ENCODE data around the gene GSTM3.

The GSTM3 gene

GRCh38 chr1:109725510-109725909, 15.3 kb downstream of the GSTM3 start:
- no peak overlapping the region for H3K4me3 ChIP-seq (ENCODE audit: low read depth, low read length, poor library complexity, severe bottlenecking)
- H3K27me3 ChIP-seq (ENCODE audit: insufficient read depth, low read length): peaks cover 3% of the 10 kb centered on the region; the same call in 1 of the 2 replicates
- no peaks in the 10 kb centered on the region for H3K79me2 ChIP-seq (ENCODE audit: insufficient read depth, low read length)
- no peaks in the 10 kb centered on the region for H4K20me1 ChIP-seq (ENCODE audit: insufficient read depth, low read length)
- H3K4me1 ChIP-seq (ENCODE audit: insufficient read depth, low read length, severe bottlenecking): no peaks in the 10 kb centered on the region
- no peak for TF ChIP-seq EZH2 (IDR thresholded peaks at IDR 0.05; ENCODE audit: borderline replicate concordance, low read length)
- TF ChIP-seq, protein P1, sequence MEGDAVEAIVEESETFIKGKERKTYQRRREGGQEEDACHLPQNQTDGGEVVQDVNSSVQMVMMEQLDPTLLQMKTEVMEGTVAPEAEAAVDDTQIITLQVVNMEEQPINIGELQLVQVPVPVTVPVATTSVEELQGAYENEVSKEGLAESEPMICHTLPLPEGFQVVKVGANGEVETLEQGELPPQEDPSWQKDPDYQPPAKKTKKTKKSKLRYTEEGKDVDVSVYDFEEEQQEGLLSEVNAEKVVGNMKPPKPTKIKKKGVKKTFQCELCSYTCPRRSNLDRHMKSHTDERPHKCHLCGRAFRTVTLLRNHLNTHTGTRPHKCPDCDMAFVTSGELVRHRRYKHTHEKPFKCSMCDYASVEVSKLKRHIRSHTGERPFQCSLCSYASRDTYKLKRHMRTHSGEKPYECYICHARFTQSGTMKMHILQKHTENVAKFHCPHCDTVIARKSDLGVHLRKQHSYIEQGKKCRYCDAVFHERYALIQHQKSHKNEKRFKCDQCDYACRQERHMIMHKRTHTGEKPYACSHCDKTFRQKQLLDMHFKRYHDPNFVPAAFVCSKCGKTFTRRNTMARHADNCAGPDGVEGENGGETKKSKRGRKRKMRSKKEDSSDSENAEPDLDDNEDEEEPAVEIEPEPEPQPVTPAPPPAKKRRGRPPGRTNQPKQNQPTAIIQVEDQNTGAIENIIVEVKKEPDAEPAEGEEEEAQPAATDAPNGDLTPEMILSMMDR (IDR thresholded peaks at IDR 0.05; ENCODE audit: low read length): no peak
- no peaks in the 10 kb centered on the region for H3K9me3 ChIP-seq (ENCODE audit: low read length)
- H3K36me3 ChIP-seq (ENCODE audit: insufficient read depth, low read length): no peaks in the 10 kb centered on the region
- H2AFZ ChIP-seq (ENCODE audit: low read length): no peak overlapping the region
- no peak overlapping the region for H3K27ac ChIP-seq (ENCODE audit: low read depth, low read length, poor library complexity, severe bottlenecking)
- H3K9me2 ChIP-seq (ENCODE audit: low read depth, low read length): no peaks in the 10 kb centered on the region
- H3K9ac ChIP-seq (ENCODE audit: low read length): no peak overlapping the region
- H3K4me2 ChIP-seq (ENCODE audit: low read length): no peak overlapping the region
- H3F3A ChIP-seq (ENCODE audit: insufficient read depth, low read length): no peaks in the 10 kb centered on the region

DNA sequence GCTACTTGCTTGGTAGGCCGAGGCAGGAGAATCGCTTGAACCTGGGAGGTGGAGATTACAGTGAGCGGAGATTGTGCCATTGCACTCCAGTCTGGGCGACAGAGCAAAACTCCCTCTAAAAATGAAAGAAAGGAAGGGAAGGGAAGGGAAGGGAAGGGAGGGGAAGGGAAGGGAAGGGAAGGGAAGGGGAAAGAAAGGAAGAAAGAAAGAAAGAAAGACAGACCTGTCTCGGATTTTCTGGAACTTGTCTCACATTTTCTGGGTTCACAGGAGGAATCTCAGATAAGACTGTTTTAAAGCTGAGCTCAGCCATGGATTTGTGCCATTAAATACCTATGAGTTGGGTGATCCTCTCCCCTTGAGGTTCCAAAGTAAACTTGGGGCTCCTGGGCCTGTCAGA, 15.9 kb downstream of the GSTM3 start:
- no peaks in the 10 kb centered on the region for H3F3A ChIP-seq (ENCODE audit: insufficient read depth, low read length)
- H3K9me2 ChIP-seq (ENCODE audit: low read depth, low read length): no peaks in the 10 kb centered on the region
- H3K27me3 ChIP-seq (ENCODE audit: insufficient read depth, low read length): peaks cover 3% of the 10 kb centered on the region; the same call in 1 of the 2 replicates
- H3K9ac ChIP-seq (ENCODE audit: low read length): no peak overlapping the region
- no peak for TF ChIP-seq EZH2 (IDR thresholded peaks at IDR 0.05; ENCODE audit: borderline replicate concordance, low read length)
- TF ChIP-seq, protein P1 (IDR thresholded peaks at IDR 0.05; ENCODE audit: low read length): no peak
- no peak overlapping the region for H3K4me2 ChIP-seq (ENCODE audit: low read length)
- no peaks in the 10 kb centered on the region for H3K4me1 ChIP-seq (ENCODE audit: insufficient read depth, low read length, severe bottlenecking)
- H3K9me3 ChIP-seq (ENCODE audit: low read length): no peaks in the 10 kb centered on the region
- H3K79me2 ChIP-seq (ENCODE audit: insufficient read depth, low read length): no peaks in the 10 kb centered on the region
- no peak overlapping the region for H3K27ac ChIP-seq (ENCODE audit: low read depth, low read length, poor library complexity, severe bottlenecking)
- no peak overlapping the region for H2AFZ ChIP-seq (ENCODE audit: low read length)
- H4K20me1 ChIP-seq (ENCODE audit: insufficient read depth, low read length): no peaks in the 10 kb centered on the region
- no peak overlapping the region for H3K4me3 ChIP-seq (ENCODE audit: low read depth, low read length, poor library complexity, severe bottlenecking)
- no peaks in the 10 kb centered on the region for H3K36me3 ChIP-seq (ENCODE audit: insufficient read depth, low read length)

GRCh38 chr1:109722908-109723691, 17.7 kb downstream of the GSTM3 start:
- H3K9me3 ChIP-seq (ENCODE audit: low read length): no peaks in the 10 kb centered on the region
- no peaks in the 10 kb centered on the region for H3K79me2 ChIP-seq (ENCODE audit: insufficient read depth, low read length)
- no peaks in the 10 kb centered on the region for H3F3A ChIP-seq (ENCODE audit: insufficient read depth, low read length)
- H3K9me2 ChIP-seq (ENCODE audit: low read depth, low read length): no peaks in the 10 kb centered on the region
- no peak overlapping the region for H3K9ac ChIP-seq (ENCODE audit: low read length)
- no peak overlapping the region for H3K4me2 ChIP-seq (ENCODE audit: low read length)
- no peaks in the 10 kb centered on the region for H4K20me1 ChIP-seq (ENCODE audit: insufficient read depth, low read length)
- H3K27me3 ChIP-seq (ENCODE audit: insufficient read depth, low read length): peaks cover 3% of the 10 kb centered on the region; the same call in 1 of the 2 replicates
- TF ChIP-seq, protein P1 (IDR thresholded peaks at IDR 0.05; ENCODE audit: low read length): no peak
- TF ChIP-seq EZH2 (IDR thresholded peaks at IDR 0.05; ENCODE audit: borderline replicate concordance, low read length): no peak
- no peaks in the 10 kb centered on the region for H3K4me1 ChIP-seq (ENCODE audit: insufficient read depth, low read length, severe bottlenecking)
- no peak overlapping the region for H3K27ac ChIP-seq (ENCODE audit: low read depth, low read length, poor library complexity, severe bottlenecking)
- no peaks in the 10 kb centered on the region for H3K36me3 ChIP-seq (ENCODE audit: insufficient read depth, low read length)
- no peak overlapping the region for H2AFZ ChIP-seq (ENCODE audit: low read length)
- no peak overlapping the region for H3K4me3 ChIP-seq (ENCODE audit: low read depth, low read length, poor library complexity, severe bottlenecking)

Measured in OCI-LY1 (cell line).